ENCODE data around the gene SUN2. TPM values are rescaled to one million over a fixed set of nuclear protein-coding genes. Genes with fewer than 3 reads are reported as not detected.

The SUN2 gene
- total RNA-seq, 3 donors from 2014 or later: 173 to 577 (median 266) TPM

GRCh38 chr22:38761202-38762162 is 5.7 kb upstream of the SUN2 start:
- Histone ChIP-seq H3K36me3 (no peaks in the 10 kb centered on the region), H3K4me1 (no peaks in the 10 kb centered on the region), H3K27me3 (no peaks in the 10 kb centered on the region), H3K4me3 (no peak overlapping the region), H3K27ac (no peak overlapping the region), H3K9me3 (no peaks in the 10 kb centered on the region)
- intact Hi-C loops (cut with DNase I; ENCODE audit: low total_unique reads): no loop called here
- no peak for TF ChIP-seq POLR2A (IDR thresholded peaks at IDR 0.05)
- TF ChIP-seq CTCF (IDR thresholded peaks at IDR 0.05): no peak
- no peak for TF ChIP-seq POLR2AphosphoS5 (IDR thresholded peaks at IDR 0.05)
- DNase-seq (ENCODE audit: low spot score in 2 of 2): no peak

GRCh38 chr22:38760477-38761201 is 4.8 kb upstream of the SUN2 start:
- no peak for TF ChIP-seq POLR2AphosphoS5 (IDR thresholded peaks at IDR 0.05)
- intact Hi-C loops (cut with DNase I; ENCODE audit: low total_unique reads): no loop called here
- Histone ChIP-seq H3K4me1 (no peaks in the 10 kb centered on the region), H3K36me3 (no peaks in the 10 kb centered on the region), H3K27me3 (no peaks in the 10 kb centered on the region), H3K4me3 (no peak overlapping the region), H3K27ac (no peak overlapping the region), H3K9me3 (no peaks in the 10 kb centered on the region)
- no peak for DNase-seq (ENCODE audit: low spot score in 2 of 2)

- H3K4me1 ChIP-seq: no peaks in the 10 kb centered on the region
- TF ChIP-seq CTCF (IDR thresholded peaks at IDR 0.05): no peak
- no peak for TF ChIP-seq POLR2AphosphoS5 (IDR thresholded peaks at IDR 0.05)
- no peak for TF ChIP-seq POLR2A (IDR thresholded peaks at IDR 0.05)
- no peaks in the 10 kb centered on the region for H3K27me3 ChIP-seq
- no peaks in the 10 kb centered on the region for H3K36me3 ChIP-seq
- no peak overlapping the region for H3K27ac ChIP-seq
- no peak overlapping the region for H3K4me3 ChIP-seq
- no peaks in the 10 kb centered on the region for H3K9me3 ChIP-seq
- DNase-seq (ENCODE audit: low spot score in 2 of 2): no peak
- intact Hi-C loops (cut with DNase I; ENCODE audit: low total_unique reads): loop anchor here (10.0 kb wide), 1 partner anchor 54 kb away; the partner anchor contains the start of genes GTPBP1 and JOSD1
Observed at GRCh38 chr22:38759005-38759404, 3.2 kb upstream of the SUN2 start.

GRCh38 chr22:38758276-38758945 is 2.6 kb upstream of the SUN2 start:
- intact Hi-C loops (cut with DNase I; ENCODE audit: low total_unique reads): loop anchor here (10.0 kb wide), 1 partner anchor 54 kb away; the partner anchor contains the start of genes GTPBP1 and JOSD1
- no peaks in the 10 kb centered on the region for H3K36me3 ChIP-seq
- H3K27me3 ChIP-seq: no peaks in the 10 kb centered on the region
- no peaks in the 10 kb centered on the region for H3K9me3 ChIP-seq
- H3K27ac ChIP-seq: no peak overlapping the region
- TF ChIP-seq CTCF (IDR thresholded peaks at IDR 0.05): no peak
- TF ChIP-seq POLR2AphosphoS5 (IDR thresholded peaks at IDR 0.05): no peak
- TF ChIP-seq POLR2A (IDR thresholded peaks at IDR 0.05): no peak
- no peaks in the 10 kb centered on the region for H3K4me1 ChIP-seq
- H3K4me3 ChIP-seq: no peak overlapping the region
- DNase-seq (ENCODE audit: low spot score in 2 of 2): no peak

GRCh38 chr22:38757464-38757757 is 1.6 kb upstream of the SUN2 start:
- no peak for TF ChIP-seq POLR2AphosphoS5 (IDR thresholded peaks at IDR 0.05)
- TF ChIP-seq CTCF (IDR thresholded peaks at IDR 0.05): no peak
- TF ChIP-seq POLR2A (IDR thresholded peaks at IDR 0.05): no peak
- intact Hi-C loops (cut with DNase I; ENCODE audit: low total_unique reads): loop anchor here (10.0 kb wide), 1 partner anchor 53 kb away; the partner anchor contains the start of genes GTPBP1 and JOSD1
- Histone ChIP-seq H3K36me3 (no peaks in the 10 kb centered on the region), H3K4me3 (no peak overlapping the region), H3K4me1 (peaks cover 4 to 6% of the 10 kb centered on the region in 2 donors), H3K9me3 (no peaks in the 10 kb centered on the region), H3K27ac (peak overlapping the region in 1 of 2 donors; percentile 100), H3K27me3 (no peaks in the 10 kb centered on the region)
- DNase-seq (ENCODE audit: low spot score in 2 of 2): no peak
